Type B pancreatic cell (in vitro differentiated cells): ENCODE data around the gene SAMD4B. TPM values are rescaled to one million over a fixed set of nuclear protein-coding genes. Genes with fewer than 3 reads are reported as not detected.

ENCODE experiments used
- DNase-seq: peaks from one replicate; pipeline ENCODE4 v3.0.0; 2021; ENCODE audit warnings: mixed read lengths; ENCODE audit not compliant: unreplicated experiment; ENCODE audit errors: extremely low spot score
- H3K27ac Mint-ChIP-seq: 2 replicates; pipeline ENCODE4 v1.8.0; 2021; ENCODE audit warnings: mild to moderate bottlenecking, mixed read lengths
- H3K27me3 Mint-ChIP-seq: 2 replicates; pipeline ENCODE4 v1.8.0; 2021; ENCODE audit warnings: mixed read lengths
- H3K36me3 Mint-ChIP-seq: 2 replicates; pipeline ENCODE4 v1.8.0; 2021; ENCODE audit warnings: mixed read lengths
- H3K4me1 Mint-ChIP-seq: one replicate; pipeline ENCODE4 v1.8.0; 2021; ENCODE audit warnings: mixed read lengths; ENCODE audit not compliant: unreplicated experiment
- H3K4me3 Mint-ChIP-seq: 2 replicates; pipeline ENCODE4 v1.8.0; 2021; ENCODE audit warnings: mild to moderate bottlenecking, mixed read lengths
- H3K9me3 Mint-ChIP-seq: 2 replicates; pipeline ENCODE4 v1.8.0; 2021; ENCODE audit warnings: mixed read lengths
- CTCF ChIP-seq: fragments of 200-600 bp; sonication (generic); conservative IDR thresholded peaks from 2 replicates; pipeline ENCODE4 v1.5.0; 2021; ENCODE audit warnings: antibody characterized with exemption, mild to moderate bottlenecking
- total RNA-seq: library from RNA; stranded (reverse); gene quantifications from 2 replicates; pipeline ENCODE4 v1.2.1, GENCODE V29; 2021; ENCODE audit warnings: low replicate concordance

The SAMD4B gene
- total RNA-seq, 1 donor from 2014 or later, result 123 TPM

- peaks cover 15% of the 10 kb centered on the region for H3K27me3 Mint-ChIP-seq
Measured at GRCh38 chr19:39319892-39320248, 22.4 kb upstream of the SAMD4B start.

GRCh38 chr19:39321117-39321831, 20.9 kb upstream of the SAMD4B start:
- no peaks in the 10 kb centered on the region for H3K36me3 Mint-ChIP-seq
- H3K4me3 Mint-ChIP-seq, result peak overlapping the region; percentile 87
- peak overlapping the region; percentile 44 for H3K27ac Mint-ChIP-seq
- no peak for DNase-seq
- peaks cover 15% of the 10 kb centered on the region for H3K27me3 Mint-ChIP-seq
- H3K4me1 Mint-ChIP-seq, result peaks cover 9% of the 10 kb centered on the region
- TF ChIP-seq CTCF, result no peak
- no peaks in the 10 kb centered on the region for H3K9me3 Mint-ChIP-seq

More at GRCh38 chr19:39319892-39320248, 22.4 kb upstream of the SAMD4B start:
- Mint-ChIP-seq H3K4me3 (peak overlapping the region; percentile 84), H3K9me3 (no peaks in the 10 kb centered on the region), H3K27ac (no peak overlapping the region), H3K4me1 (peaks cover 9% of the 10 kb centered on the region), H3K36me3 (peaks cover 4% of the 10 kb centered on the region)
- no peak for DNase-seq
- no peak for TF ChIP-seq CTCF

DNA sequence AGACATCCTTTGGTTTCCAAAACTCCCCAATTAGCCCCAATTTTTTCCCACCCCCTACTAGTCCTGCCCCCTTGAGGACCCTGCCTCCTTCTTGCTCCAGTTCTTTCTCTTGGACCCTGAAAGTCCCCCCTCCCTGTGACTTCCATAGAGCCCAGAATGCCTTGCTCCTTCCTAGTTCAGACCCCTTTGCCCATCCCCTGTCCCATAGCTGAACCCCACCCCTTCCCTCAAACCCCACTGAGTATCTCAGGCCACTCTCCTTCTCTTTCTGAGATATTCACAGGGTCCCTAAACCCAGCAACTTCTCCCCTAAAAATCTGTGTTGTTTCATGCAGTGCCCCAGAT, 20.4 kb upstream of the SAMD4B start:
- no peak for DNase-seq
- peaks cover 15% of the 10 kb centered on the region for H3K27me3 Mint-ChIP-seq
- H3K27ac Mint-ChIP-seq, result no peak overlapping the region
- peak overlapping the region; percentile 87 for H3K4me3 Mint-ChIP-seq
- H3K9me3 Mint-ChIP-seq, result no peaks in the 10 kb centered on the region
- no peak for TF ChIP-seq CTCF
- H3K36me3 Mint-ChIP-seq, result no peaks in the 10 kb centered on the region
- peaks cover 9% of the 10 kb centered on the region for H3K4me1 Mint-ChIP-seq

GRCh38 chr19:39324242-39324842, 17.9 kb upstream of the SAMD4B start:
- Mint-ChIP-seq H3K9me3 (no peaks in the 10 kb centered on the region), H3K27ac (no peak overlapping the region), H3K4me1 (peaks cover 7% of the 10 kb centered on the region), H3K36me3 (no peaks in the 10 kb centered on the region), H3K4me3 (no peak overlapping the region), H3K27me3 (peaks cover 11% of the 10 kb centered on the region)
- TF ChIP-seq CTCF, result no peak
- no peak for DNase-seq

GRCh38 chr19:39325778-39326665, 16.2 kb upstream of the SAMD4B start:
- no peak for DNase-seq
- TF ChIP-seq CTCF, result no peak
- Mint-ChIP-seq H3K27ac (no peak overlapping the region), H3K36me3 (no peaks in the 10 kb centered on the region), H3K4me1 (peaks cover 5% of the 10 kb centered on the region), H3K4me3 (no peak overlapping the region), H3K9me3 (no peaks in the 10 kb centered on the region), H3K27me3 (peaks cover 9% of the 10 kb centered on the region)
